Activated gamma-delta T cell treated with anti-CD3 and anti-CD28 coated beads, Interleukin-2, amount 50 U/mL, for 16 hours (primary cell): ENCODE results near the gene RSU1.

Experiments used
- DNase-seq: peaks from one replicate; pipeline ENCODE4 v3.0.0-alpha.2; 2020; ENCODE audit warnings: low read depth

RSU1 gene

GRCh38 chr10:16822027-16822426, 4.8 kb upstream of the RSU1 start:
- no peak for DNase-seq

GRCh38 chr10:16820421-16820820, 3.2 kb upstream of the RSU1 start:
- no peak for DNase-seq

- no peak for DNase-seq
Measured at GRCh38 chr10:16820018-16820417, 2.8 kb upstream of the RSU1 start.

GRCh38 chr10:16819436-16819835, 2.2 kb upstream of the RSU1 start:
- DNase-seq = no peak

- no peak for DNase-seq
Measured at GRCh38 chr10:16819026-16819425, 1.8 kb upstream of the RSU1 start.

- no peak for DNase-seq
Measured at GRCh38 chr10:16816830-16817124, 447 bp downstream of the RSU1 start.

- no peak for DNase-seq
Measured at GRCh38 chr10:16816171-16816570, 1.1 kb downstream of the RSU1 start.

- DNase-seq = no peak
Measured at GRCh38 chr10:16814012-16814411, 3.2 kb downstream of the RSU1 start.

- DNase-seq = no peak
Measured at GRCh38 chr10:16812676-16813075, 4.5 kb downstream of the RSU1 start.

- no peak for DNase-seq
Measured at GRCh38 chr10:16811765-16812164, 5.5 kb downstream of the RSU1 start.

GRCh38 chr10:16811292-16811691, 5.9 kb downstream of the RSU1 start:
- DNase-seq = no peak

- peak; percentile 17 for DNase-seq
Measured at GRCh38 chr10:16809074-16809718, 8.0 kb downstream of the RSU1 start.

GRCh38 chr10:16804123-16804522, 13.1 kb downstream of the RSU1 start:
- no peak for DNase-seq

- no peak for DNase-seq
Measured at GRCh38 chr10:16803464-16803863, 13.8 kb downstream of the RSU1 start.

GRCh38 chr10:16799621-16800020, 17.6 kb downstream of the RSU1 start:
- no peak for DNase-seq

- DNase-seq = no peak
Measured at GRCh38 chr10:16798571-16798970, 18.7 kb downstream of the RSU1 start.

- no peak for DNase-seq
Measured at GRCh38 chr10:16795410-16796073, 21.7 kb downstream of the RSU1 start.

- DNase-seq = no peak
Measured at GRCh38 chr10:16794005-16794404, 23.2 kb downstream of the RSU1 start.

- no peak for DNase-seq
Measured at GRCh38 chr10:16792675-16793074, 24.5 kb downstream of the RSU1 start.

GRCh38 chr10:16789765-16790164, 27.5 kb downstream of the RSU1 start:
- DNase-seq = no peak

- no peak for DNase-seq
Measured at GRCh38 chr10:16789261-16789660, 28.0 kb downstream of the RSU1 start.

GRCh38 chr10:16788778-16789177, 28.4 kb downstream of the RSU1 start:
- no peak for DNase-seq

GRCh38 chr10:16788125-16788524, 29.1 kb downstream of the RSU1 start:
- no peak for DNase-seq

GRCh38 chr10:16787361-16787791, 29.8 kb downstream of the RSU1 start:
- peak; percentile 49 for DNase-seq
